NT2/D1 (cell line): ENCODE results near the gene SEMA3C.

Experiments used
- SUZ12 ChIP-seq: IDR thresholded peaks from 2 replicates; pipeline ENCODE4 v1.6.1; 2011; ENCODE audit not compliant: insufficient read length, insufficient read depth; ENCODE audit errors: extremely low read depth
- YY1 ChIP-seq: IDR thresholded peaks from 2 replicates; pipeline ENCODE4 v1.6.1; 2011; ENCODE audit not compliant: insufficient read length, insufficient read depth
- ZNF274 ChIP-seq: IDR thresholded peaks from 2 replicates; pipeline ENCODE4 v1.6.1; 2011; ENCODE audit warnings: mild to moderate bottlenecking, low read depth, low read length

DNA sequence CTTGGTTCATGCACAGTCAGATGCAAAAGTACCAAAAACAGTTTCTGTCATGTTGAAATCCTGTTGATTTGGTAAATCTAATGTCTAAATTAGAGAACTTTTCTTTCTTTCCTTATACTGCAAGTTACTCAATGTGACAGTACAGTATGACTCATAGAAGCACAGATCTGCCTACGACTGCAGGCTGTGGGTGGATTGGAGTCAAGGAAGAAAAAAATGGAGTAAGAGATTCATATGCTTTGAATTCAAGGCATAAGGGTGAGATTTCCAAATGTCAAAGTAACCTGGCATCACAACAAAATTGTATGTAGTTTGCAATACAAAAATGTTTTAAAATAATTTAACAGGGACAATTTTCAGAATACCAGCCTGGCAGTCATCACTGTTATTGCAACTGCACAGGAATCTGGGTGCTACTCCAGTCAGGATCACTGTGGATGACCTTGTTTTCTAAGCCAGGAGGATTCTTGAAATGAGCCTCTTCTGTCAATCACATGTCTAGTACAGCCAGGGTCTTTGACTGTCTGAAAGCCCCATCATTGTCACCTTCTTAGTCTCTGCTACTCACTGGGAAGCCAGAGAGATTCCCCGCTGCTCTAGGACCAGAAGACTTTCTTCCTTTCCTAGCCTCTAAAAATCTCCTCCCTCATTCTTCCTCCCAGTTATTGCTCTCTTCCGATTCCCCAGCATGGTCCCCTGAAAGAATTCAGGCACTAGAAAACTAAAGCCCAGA is 196.8 kb downstream of the SEMA3C start:
- TF ChIP-seq YY1 (no peak), ZNF274 (no peak), SUZ12 (no peak)
